Measurements from ENCODE around the gene ARHGEF7.
"Not testable (repeated sequence)": the region's sequence is repeated elsewhere in the genome, so short reads cannot be mapped to it uniquely, and the experiment has no call there.

ARHGEF7 gene, protein sequence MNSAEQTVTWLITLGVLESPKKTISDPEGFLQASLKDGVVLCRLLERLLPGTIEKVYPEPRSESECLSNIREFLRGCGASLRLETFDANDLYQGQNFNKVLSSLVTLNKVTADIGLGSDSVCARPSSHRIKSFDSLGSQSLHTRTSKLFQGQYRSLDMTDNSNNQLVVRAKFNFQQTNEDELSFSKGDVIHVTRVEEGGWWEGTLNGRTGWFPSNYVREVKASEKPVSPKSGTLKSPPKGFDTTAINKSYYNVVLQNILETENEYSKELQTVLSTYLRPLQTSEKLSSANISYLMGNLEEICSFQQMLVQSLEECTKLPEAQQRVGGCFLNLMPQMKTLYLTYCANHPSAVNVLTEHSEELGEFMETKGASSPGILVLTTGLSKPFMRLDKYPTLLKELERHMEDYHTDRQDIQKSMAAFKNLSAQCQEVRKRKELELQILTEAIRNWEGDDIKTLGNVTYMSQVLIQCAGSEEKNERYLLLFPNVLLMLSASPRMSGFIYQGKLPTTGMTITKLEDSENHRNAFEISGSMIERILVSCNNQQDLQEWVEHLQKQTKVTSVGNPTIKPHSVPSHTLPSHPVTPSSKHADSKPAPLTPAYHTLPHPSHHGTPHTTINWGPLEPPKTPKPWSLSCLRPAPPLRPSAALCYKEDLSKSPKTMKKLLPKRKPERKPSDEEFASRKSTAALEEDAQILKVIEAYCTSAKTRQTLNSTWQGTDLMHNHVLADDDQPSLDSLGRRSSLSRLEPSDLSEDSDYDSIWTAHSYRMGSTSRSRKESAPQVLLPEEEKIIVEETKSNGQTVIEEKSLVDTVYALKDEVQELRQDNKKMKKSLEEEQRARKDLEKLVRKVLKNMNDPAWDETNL

GRCh38 chr13:111115061-111115964, at the start of gene ARHGEF7:
Gene ARHGEF7, plus strand, starts transcription at chr13:111115310. Its CDS starts 217 bp downstream, at chr13:111115527.
- no peak for DNase-seq

- DNase-seq: no peak
Observed at GRCh38 chr13:111065698-111066097, 49.4 kb upstream of the ARHGEF7 start.

GRCh38 chr13:111066544-111066943, 48.6 kb upstream of the ARHGEF7 start:
- no peak for DNase-seq

- no peak for DNase-seq
Observed at GRCh38 chr13:111068009-111068350, 47.1 kb upstream of the ARHGEF7 start.

DNA sequence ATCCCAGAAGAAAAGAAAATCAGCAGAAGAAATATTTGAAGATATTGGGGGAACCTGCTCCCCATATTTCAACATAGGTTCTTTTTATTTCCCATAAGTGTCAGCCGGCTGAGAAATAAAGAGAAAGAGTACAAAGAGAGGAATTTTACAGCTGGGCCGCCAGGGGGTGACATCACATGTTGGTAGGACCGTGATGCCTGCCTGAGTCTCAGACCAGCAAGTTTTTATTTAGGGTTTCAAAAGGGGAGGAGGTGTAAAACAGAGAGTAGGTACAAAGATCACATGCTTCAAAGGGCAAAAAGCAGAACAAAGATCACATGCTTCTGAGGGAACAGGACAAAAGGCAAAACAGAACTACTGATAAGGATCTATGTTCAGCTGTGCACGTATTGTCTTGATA, 44.0 kb upstream of the ARHGEF7 start:
- DNase-seq: not testable (repeated sequence)

DNA sequence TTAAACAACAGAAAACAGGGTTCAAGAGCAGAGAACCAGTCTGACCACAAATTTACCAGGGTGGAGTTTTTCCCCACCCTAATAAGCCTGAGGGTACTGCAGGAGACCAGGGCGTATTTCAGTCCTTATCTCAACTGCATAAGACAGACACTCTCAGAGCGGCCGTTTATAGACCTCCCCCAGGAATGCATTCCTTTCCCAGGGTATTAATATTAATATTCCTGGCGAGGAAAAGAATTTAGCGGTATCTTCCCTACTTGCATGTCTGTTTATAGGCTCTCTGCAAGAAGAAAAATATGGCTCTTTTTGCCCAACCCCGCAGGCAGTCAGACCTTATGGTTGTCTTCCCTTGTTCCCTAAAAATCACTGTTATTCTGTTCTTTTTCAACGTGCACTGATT, 43.6 kb upstream of the ARHGEF7 start:
- not testable (repeated sequence) for DNase-seq

GRCh38 chr13:111074826-111075225, 40.3 kb upstream of the ARHGEF7 start:
- DNase-seq: no peak

DNA sequence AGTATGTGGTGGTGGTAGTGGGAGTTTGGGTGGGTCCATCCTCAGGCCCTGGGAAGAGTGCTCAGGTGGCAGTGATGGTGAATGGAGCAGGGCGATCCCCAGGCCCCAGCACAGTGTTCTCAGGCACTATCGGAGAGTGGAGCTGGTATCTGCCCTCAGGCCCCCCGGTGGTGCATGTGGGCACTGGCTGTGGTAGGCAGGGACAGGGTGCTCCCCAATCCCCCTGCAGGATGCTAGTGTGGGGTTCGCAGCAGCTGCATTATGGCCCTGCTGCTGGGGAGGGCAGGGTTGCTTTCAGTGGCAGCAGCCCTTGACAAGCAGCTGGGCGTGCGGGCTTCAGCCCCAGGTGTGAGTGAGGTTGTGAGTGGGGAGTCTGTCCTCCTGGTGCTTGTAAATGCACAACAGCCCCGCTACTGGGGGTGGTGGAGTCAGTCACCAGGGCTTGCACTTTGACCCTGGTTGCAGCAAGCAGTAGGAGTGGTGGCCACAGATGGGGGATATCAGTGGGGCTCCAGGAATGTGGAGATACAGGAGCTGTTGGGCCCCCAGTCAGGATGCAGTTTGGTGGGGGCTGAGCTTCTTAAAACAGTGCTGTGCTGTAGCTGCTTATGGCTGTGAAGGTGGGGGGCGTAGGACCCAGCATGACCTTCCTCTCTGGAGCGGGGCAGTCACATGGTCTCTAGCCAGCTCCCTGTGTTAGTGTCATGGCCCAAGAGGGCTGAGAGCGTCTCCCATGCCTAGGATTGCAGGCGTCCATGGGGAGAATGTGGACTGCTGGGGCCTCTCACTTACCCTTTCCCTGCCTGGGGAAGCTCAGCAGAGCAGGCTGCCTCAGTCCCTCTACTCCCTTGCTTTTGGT, 38.7 kb upstream of the ARHGEF7 start:
- DNase-seq: no peak

- no peak for DNase-seq
Observed at GRCh38 chr13:111079375-111079774, 35.7 kb upstream of the ARHGEF7 start.

DNA sequence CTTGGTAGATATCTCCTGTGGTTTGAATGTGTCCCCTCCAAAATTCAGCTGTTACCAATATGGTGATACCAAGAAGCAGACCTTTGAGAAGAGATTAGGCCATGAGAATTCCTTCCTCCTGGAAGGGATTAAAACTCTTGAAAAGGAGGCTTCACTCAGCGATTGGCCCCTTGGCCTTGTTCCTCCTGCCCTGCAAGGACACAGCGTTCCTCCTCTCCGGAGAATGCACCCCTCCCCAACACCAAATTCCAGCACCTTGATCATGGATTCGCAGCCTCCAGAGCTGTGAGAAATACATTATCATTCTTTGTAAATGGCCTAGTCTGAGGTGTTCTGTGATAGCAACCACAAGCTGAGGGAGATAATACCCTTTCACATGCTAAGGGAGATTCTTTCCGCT, 34.5 kb upstream of the ARHGEF7 start:
- no peak for DNase-seq

DNA sequence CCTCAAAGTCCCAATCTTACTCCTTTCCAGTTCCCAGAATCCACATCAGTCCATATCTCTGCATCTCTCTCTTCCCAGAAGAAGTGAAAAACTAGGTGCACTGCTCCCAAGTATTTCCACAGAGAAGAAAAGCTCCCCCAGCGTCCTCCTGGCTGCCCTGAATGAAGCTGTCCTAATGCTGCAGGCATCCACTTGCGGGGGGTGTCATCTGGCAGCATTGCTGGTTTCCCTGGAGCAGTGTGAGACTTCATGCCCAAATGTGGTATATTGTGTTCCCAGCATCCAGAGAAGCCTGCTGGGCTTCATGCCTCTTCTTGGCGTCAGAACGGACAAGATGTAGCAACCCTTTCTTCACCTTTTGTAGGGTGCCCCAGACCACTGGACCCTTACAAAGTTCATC, 32.9 kb upstream of the ARHGEF7 start:
- no peak for DNase-seq

DNA sequence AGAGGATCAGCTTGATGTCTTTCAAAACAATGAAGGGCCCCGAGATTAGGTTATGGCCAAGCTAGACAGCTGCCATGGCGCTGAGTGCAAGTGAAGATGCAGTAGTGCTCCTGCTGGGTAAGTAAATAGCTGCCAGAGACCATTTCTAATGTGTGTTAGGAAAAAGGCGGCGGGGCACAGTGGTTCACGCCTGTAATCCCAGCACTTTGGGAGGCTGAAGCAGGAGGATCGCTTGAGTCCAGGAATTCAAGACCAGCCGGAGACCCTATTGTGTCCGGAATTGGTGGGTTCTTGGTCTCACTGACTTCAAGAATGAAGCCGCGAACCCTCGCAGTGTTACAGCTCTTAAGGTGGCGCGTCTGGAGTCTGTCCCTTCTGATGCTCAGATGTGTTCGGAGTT, 32.3 kb upstream of the ARHGEF7 start:
- not testable (repeated sequence) for DNase-seq

DNA sequence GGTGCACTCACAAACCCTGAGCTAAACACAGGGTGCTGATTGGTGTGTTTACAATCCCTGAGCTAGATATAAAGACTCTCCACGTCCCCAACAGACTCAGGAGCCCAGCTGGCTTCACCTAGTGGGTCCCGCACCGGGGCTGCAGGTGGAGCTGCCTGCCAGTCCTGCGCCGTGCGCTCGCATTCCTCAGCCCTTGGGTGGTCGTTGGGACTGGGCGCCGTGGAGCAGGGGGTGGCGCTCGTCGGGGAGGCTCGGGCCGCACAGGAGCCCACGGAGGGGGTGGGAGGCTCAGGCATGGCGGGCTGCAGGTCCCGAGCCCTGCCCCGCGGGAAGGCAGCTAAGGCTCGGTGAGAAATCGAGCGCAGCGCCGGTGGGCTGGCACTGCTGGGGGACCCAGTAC, 31.4 kb upstream of the ARHGEF7 start:
- DNase-seq: not testable (repeated sequence)

GRCh38 chr13:111090169-111090568, 24.9 kb upstream of the ARHGEF7 start:
- no peak for DNase-seq

DNA sequence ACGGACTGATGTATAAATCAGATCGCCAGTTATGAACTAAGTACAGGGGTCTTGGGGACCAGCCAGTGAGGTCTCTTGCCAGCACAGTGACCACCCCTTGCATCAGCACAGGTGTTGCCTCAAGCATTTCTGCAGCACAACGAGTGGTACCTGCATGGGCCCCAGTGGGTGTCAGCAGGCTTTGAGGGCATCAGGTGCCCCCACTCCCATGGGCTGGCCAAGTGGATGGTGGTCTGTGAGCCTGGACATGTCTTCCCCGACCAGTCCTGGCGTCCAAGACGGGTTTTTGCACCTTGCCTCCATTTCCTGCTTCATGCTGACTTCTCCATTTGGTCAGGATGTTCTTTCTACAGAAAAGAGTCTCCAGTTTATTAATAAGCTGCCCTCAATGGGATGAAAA, 22.4 kb upstream of the ARHGEF7 start:
- no peak for DNase-seq

GRCh38 chr13:111093136-111093535, 22.0 kb upstream of the ARHGEF7 start:
- DNase-seq: no peak

DNA sequence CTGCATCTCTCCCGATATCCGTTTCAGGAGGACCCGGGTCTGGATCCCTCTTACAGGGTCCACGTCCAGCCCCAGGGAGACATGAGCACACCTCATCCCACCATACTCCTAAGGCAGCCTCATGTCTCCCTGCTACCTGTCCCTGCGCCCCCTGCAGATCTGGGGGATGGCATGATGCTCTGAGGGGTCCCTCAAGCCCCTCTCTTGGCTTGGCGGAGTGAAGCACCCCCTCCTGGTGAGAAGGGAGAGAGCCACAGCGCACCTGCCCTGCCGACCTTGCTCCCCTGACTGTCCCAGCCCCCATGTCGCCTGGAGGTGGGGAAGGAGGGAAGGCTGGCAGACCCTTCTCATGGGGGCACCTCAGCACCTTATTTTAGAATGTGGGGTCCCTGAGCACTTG, 21.5 kb upstream of the ARHGEF7 start:
- DNase-seq: no peak

- no peak for DNase-seq
Observed at GRCh38 chr13:111095031-111095840, 19.9 kb upstream of the ARHGEF7 start.

DNA sequence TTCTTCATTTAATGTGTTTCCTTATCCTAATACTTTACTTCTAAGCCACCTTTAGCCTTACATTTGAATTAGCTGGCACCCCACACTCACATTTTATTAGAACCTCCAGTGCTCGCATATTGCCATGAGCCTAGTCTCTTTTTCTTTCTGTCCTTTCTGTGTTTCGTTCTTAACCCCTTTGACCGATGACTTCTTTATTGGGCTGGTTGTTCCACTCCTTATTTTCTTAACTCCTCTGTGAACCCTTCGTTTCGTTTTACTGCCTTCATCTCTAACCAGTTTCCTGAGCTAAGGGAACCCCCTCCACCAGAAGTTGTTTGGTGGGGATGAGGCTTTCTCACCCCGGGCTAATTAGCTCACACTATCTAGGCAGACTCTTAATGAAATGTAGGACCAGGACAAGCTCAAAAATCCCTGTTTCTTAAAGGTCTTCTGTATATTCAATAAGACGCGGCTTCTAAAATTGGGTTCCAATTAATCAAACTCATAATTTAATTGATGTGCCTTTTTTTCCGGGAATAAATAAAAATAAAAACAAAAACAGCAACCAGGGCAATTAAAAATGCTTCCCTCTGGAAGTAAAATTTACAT, 19.1 kb upstream of the ARHGEF7 start:
- no peak for DNase-seq

- DNase-seq: no peak
Observed at GRCh38 chr13:111099290-111099689, 15.8 kb upstream of the ARHGEF7 start.

DNA sequence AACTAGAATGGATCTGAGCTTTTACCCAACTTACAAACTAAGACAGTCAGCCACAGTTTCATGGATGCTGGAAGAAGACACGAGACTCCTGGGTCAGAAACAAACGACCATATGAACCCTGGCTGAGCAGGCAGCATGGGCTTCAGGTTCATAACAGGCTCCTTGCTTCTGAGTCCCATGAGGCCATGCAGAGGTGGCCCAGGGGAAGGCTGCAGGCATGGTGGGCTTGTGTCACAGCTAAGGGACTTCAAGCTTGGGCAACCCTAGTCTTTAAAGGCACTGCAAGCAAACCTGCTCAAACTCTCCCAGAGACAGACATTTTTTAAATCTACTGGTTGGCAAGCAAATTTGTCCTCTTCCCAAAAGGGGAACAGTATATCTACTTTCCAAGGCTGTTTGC, 5.1 kb upstream of the ARHGEF7 start:
- no peak for DNase-seq

All from DMS 273 treated with DMSO at 0.1 percent for 48 hours (cell line).